GM12872 (cell line): ENCODE data around the gene RAB39B.

ENCODE experiments used
- TF ChIP-seq, protein P1 (sequence below): IDR thresholded peaks from 3 replicates; pipeline ENCODE4 v1.5.1; 2011; ENCODE audit warnings: low read depth, mild to moderate bottlenecking, low read length, moderate library complexity; ENCODE audit not compliant: insufficient read depth

RAB39B gene

GRCh38 chrX:155211208-155211607 lies 53.1 kb downstream of the RAB39B start:
- TF ChIP-seq, protein P1, sequence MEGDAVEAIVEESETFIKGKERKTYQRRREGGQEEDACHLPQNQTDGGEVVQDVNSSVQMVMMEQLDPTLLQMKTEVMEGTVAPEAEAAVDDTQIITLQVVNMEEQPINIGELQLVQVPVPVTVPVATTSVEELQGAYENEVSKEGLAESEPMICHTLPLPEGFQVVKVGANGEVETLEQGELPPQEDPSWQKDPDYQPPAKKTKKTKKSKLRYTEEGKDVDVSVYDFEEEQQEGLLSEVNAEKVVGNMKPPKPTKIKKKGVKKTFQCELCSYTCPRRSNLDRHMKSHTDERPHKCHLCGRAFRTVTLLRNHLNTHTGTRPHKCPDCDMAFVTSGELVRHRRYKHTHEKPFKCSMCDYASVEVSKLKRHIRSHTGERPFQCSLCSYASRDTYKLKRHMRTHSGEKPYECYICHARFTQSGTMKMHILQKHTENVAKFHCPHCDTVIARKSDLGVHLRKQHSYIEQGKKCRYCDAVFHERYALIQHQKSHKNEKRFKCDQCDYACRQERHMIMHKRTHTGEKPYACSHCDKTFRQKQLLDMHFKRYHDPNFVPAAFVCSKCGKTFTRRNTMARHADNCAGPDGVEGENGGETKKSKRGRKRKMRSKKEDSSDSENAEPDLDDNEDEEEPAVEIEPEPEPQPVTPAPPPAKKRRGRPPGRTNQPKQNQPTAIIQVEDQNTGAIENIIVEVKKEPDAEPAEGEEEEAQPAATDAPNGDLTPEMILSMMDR = no peak
